ENCODE measurements around the gene TENT5A.

GRCh38 chr6:81741689-81742088 lies 10.8 kb downstream of the TENT5A start:
- TF ChIP-seq GATA2 (IDR thresholded peaks at IDR 0.05; ENCODE audit: low read depth, low read length) (no peak), GATA3 (IDR thresholded peaks at IDR 0.05; ENCODE audit: low read depth, low read length) (no peak)
